Duodenal mucosa (tissue), 2 donors: ENCODE data around the gene CLDN9.
A peak's percentile ranks its signal among the peaks of the same experiment; 100 is the strongest.
"Not testable (repeated sequence)": the region's sequence is repeated elsewhere in the genome, so short reads cannot be mapped to it uniquely, and the experiment has no call there.

Source experiments
- H3K27ac ChIP-seq: one replicate; pipeline ENCODE4 v1.7.0; 2013; ENCODE audit warnings: low read depth, low read length
- H3K27me3 ChIP-seq, 2 donors: one replicate each; pipeline ENCODE4 v1.7.0; 2013; ENCODE audit warnings: low read length in 2 of 2, control low read depth in 1 of 2; ENCODE audit not compliant: insufficient read depth in 2 of 2, control insufficient read depth in 1 of 2
- H3K36me3 ChIP-seq, 2 donors: one replicate each; pipeline ENCODE4 v1.7.0; 2013; ENCODE audit warnings: low read length in 2 of 2, control low read depth in 1 of 2; ENCODE audit not compliant: insufficient read depth in 2 of 2, control insufficient read depth in 1 of 2
- H3K4me1 ChIP-seq, 2 donors: one replicate each; pipeline ENCODE4 v1.7.0; 2013; ENCODE audit warnings: low read length in 2 of 2, control low read depth in 1 of 2; ENCODE audit not compliant: insufficient read depth in 2 of 2, control insufficient read depth in 1 of 2
- H3K4me3 ChIP-seq, 2 donors: one replicate each; pipeline ENCODE4 v1.7.0; 2013; ENCODE audit warnings: low read length in 2 of 2, low read depth in 1 of 2
- H3K9ac ChIP-seq, 2 donors: one replicate each; pipeline ENCODE4 v1.7.0; 2013; ENCODE audit warnings: low read length in 2 of 2, low read depth in 1 of 2
- H3K9me3 ChIP-seq, 2 donors: one replicate each; pipeline ENCODE4 v1.7.0; 2013; ENCODE audit warnings: low read length in 2 of 2, control low read depth in 1 of 2; ENCODE audit not compliant: control insufficient read depth in 1 of 2

The CLDN9 gene

DNA sequence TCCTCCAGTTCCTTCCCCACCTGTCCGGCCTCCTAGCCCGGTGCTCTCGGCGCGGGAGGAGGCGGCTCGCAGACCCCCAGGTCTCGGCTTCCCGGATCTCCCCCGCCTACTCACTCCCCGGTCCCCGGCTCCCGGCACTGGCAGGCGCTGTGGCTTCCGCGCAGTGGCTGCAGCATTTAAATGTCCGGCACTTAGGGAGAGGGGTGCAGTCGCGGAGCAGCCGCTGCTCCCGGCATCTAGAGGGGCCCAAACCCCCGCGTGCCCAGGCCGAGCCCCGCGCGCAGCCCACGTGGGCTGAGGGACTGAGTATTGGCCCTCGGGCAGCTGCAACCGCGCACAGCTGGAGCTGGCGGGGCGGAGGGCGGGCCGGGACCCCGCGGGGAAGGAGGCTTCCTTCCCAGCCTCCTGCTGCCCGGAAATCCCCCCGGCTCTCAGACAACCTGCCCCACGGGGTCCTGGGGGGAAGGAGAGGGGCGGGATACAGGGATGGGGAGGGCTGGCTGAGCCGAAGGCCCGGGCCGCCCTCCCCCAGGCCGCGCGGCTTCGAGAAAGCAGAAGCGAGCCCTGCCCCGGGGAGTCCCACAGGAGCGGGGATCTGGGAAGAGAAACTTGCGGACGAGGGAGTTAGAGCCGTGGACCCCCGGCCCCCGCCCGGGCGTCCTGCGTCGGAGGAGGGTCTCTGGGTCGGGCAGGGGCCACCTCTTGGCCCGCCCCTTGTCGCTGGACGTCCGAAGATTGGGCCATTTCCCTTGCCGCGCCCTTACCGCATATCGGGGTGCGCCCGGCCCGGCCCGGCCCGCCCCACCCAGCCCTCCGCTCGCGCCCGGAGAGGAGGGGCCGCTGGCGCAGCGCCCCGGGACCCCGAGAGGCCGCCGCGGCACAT, 33.3 kb downstream of the CLDN9 start, which contains the start of gene MMP25:
Gene MMP25, plus strand, starts transcription at position 804 of the 883 bp plus-strand sequence. CDS start 357 bp downstream, outside the sequence.
- H3K4me3 ChIP-seq = peak within 1 kb of the TSS; percentile 52 to 53
- H3K4me1 ChIP-seq = peaks cover 0 to 3% of the 10 kb centered on the region in 2 donors
- no peaks in the 10 kb centered on the region for H3K36me3 ChIP-seq
- H3K9ac ChIP-seq = no peak within 1 kb of the TSS
- H3K27ac ChIP-seq = no peak within 1 kb of the TSS
- H3K9me3 ChIP-seq = no peaks in the 10 kb centered on the region
- peaks cover 38 to 44% of the 10 kb centered on the region in 2 donors for H3K27me3 ChIP-seq

DNA sequence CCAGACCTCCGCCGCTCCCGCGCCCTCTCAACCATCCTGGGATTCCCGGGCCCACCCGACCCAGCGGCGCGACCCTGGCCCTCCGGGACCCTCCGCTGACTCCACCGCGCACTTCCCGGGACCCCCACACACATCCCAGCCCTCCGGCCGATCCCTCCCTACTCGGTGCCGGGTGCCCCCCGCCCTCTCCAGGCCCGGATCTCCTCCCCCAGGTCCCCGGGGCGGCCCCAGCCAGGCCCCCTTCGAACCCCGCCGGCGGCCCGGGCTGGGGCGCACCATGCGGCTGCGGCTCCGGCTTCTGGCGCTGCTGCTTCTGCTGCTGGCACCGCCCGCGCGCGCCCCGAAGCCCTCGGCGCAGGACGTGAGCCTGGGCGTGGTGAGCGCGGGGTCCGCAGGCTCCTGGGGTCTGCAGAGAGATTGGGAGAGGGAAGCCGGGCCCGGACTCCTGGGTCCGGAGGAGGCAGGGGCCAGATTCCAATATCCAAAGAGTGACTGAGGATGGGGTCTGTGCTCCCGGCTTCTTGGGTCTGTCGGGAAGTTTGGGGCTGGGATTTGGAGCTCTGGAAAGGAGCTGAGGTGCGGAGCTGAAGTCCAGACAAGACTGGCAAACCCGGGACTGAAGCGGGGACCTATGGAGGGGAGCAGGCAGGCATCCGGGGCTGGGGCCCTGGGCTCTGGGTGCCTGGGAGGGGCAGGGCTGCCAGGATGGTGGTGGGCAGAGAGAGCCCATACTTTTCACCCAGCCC, 34.1 kb downstream of the CLDN9 start:
- H3K4me1 ChIP-seq = peaks cover 0 to 3% of the 10 kb centered on the region in 2 donors
- no peak overlapping the region for H3K9ac ChIP-seq
- peak overlapping the region in 1 of 2 donors; percentile 53 for H3K4me3 ChIP-seq
- no peaks in the 10 kb centered on the region for H3K9me3 ChIP-seq
- no peak overlapping the region for H3K27ac ChIP-seq
- H3K36me3 ChIP-seq = no peaks in the 10 kb centered on the region
- peaks cover 38 to 44% of the 10 kb centered on the region in 2 donors for H3K27me3 ChIP-seq

DNA sequence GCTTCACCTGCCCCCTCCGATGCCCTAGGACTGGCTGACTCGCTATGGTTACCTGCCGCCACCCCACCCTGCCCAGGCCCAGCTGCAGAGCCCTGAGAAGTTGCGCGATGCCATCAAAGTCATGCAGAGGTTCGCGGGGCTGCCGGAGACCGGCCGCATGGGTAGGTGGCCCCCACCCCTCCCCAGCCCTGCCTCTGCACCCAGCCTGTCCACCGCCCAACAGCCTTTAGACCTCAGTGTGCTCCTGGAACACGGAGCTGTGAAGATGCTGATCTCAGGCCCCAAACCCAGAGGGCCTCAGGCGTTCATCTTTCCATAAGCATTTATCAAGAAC, 34.6 kb downstream of the CLDN9 start:
- H3K9me3 ChIP-seq = no peaks in the 10 kb centered on the region
- H3K27me3 ChIP-seq = peaks cover 38 to 44% of the 10 kb centered on the region in 2 donors
- peaks cover 0 to 3% of the 10 kb centered on the region in 2 donors for H3K4me1 ChIP-seq
- H3K27ac ChIP-seq = no peak overlapping the region
- H3K36me3 ChIP-seq = no peaks in the 10 kb centered on the region
- H3K9ac ChIP-seq = no peak overlapping the region
- no peak overlapping the region for H3K4me3 ChIP-seq

DNA sequence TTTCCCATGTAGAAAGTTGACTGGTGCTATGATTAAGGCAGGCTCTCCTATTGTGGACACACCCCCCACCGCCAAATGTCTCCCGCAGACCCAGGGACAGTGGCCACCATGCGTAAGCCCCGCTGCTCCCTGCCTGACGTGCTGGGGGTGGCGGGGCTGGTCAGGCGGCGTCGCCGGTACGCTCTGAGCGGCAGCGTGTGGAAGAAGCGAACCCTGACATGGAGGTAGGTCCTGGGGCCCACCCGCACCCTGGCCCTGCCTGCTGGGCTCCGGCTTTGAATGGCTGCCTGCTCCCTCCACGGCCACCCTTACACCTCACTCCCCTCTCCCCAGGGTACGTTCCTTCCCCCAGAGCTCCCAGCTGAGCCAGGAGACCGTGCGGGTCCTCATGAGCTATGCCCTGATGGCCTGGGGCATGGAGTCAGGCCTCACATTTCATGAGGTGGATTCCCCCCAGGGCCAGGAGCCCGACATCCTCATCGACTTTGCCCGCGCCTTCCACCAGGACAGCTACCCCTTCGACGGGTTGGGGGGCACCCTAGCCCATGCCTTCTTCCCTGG, 37.3 kb downstream of the CLDN9 start:
- no peak overlapping the region for H3K27ac ChIP-seq
- no peak overlapping the region for H3K9ac ChIP-seq
- H3K4me1 ChIP-seq = peaks cover 0 to 14% of the 10 kb centered on the region in 2 donors
- H3K4me3 ChIP-seq = no peak overlapping the region
- H3K36me3 ChIP-seq = peaks cover 0 to 5% of the 10 kb centered on the region in 2 donors
- H3K9me3 ChIP-seq = no peaks in the 10 kb centered on the region
- H3K27me3 ChIP-seq = peaks cover 30 to 35% of the 10 kb centered on the region in 2 donors

DNA sequence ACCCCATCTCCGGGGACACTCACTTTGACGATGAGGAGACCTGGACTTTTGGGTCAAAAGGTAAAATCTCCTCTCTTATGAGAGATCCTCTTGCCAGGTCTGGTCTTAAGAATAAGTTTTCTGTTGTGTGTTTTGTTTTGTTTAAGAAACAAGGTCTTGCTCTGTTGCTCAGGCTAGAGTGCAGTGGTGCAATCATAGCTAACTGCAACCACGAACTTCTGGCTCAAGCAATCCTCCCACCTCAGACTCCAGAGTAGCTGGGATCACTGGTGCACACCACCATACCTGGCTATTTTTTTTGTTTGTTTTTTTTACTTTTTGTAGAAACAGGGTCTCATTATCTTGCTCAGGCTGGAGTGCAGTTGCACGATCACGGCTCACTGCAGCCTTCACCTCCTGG, 37.8 kb downstream of the CLDN9 start:
- Histone ChIP-seq H3K9ac (no peak overlapping the region), H3K27me3 (peaks cover 30 to 35% of the 10 kb centered on the region in 2 donors), H3K9me3 (no peaks in the 10 kb centered on the region), H3K36me3 (peaks cover 0 to 5% of the 10 kb centered on the region in 2 donors), H3K4me3 (no peak overlapping the region), H3K4me1 (peaks cover 0 to 16% of the 10 kb centered on the region in 2 donors), H3K27ac (no peak overlapping the region)

DNA sequence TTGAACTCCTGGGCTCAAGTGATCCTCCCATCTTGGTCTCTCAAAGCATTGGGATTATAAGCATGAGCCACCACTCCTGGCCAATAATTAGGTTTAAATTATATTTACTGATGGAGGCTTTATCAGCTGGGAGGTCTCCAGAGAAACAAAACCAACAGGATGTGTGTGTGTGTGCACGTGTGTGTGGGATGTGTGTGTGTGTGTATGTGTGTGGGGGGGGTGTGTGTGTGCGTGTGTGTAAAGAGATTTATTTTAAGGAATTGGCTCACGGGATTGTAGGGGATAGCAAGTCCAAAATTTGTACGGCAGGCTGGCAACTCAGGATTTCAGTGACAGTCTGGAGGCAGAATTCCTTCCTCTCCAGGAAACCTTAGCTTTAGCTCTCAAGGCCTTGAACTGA, 38.3 kb downstream of the CLDN9 start:
- Histone ChIP-seq H3K4me1 (peaks cover 0 to 13% of the 10 kb centered on the region in 2 donors), H3K9me3 (no peaks in the 10 kb centered on the region), H3K36me3 (peaks cover 0 to 5% of the 10 kb centered on the region in 2 donors), H3K27me3 (peaks cover 30% of the 10 kb centered on the region in 2 donors), H3K4me3 (no peak overlapping the region), H3K27ac (no peak overlapping the region), H3K9ac (no peak overlapping the region)

DNA sequence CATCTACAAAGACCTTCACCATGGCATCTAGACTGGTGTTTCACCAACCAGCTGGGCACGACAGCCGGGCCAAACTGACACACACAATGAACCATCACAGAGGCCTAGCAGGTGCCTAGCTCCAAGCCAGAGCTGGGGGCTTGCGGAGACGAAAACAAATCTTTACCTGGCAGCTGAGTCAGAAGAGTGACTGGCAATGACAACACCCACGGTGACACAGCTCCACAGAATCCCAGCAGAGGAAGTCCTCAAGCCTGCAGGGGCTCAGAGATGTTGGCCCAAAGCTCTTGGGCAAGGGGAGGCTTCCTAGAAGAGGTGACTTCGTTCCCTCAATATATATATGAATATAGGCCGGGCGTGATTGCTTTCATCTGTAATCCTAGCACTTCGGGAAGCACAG, 38.8 kb downstream of the CLDN9 start:
- peaks cover 0 to 5% of the 10 kb centered on the region in 2 donors for H3K36me3 ChIP-seq
- no peak overlapping the region for H3K4me3 ChIP-seq
- H3K9ac ChIP-seq = no peak overlapping the region
- peaks cover 27 to 30% of the 10 kb centered on the region in 2 donors for H3K27me3 ChIP-seq
- H3K4me1 ChIP-seq = peaks cover 0 to 13% of the 10 kb centered on the region in 2 donors
- H3K27ac ChIP-seq = no peak overlapping the region
- H3K9me3 ChIP-seq = no peaks in the 10 kb centered on the region

DNA sequence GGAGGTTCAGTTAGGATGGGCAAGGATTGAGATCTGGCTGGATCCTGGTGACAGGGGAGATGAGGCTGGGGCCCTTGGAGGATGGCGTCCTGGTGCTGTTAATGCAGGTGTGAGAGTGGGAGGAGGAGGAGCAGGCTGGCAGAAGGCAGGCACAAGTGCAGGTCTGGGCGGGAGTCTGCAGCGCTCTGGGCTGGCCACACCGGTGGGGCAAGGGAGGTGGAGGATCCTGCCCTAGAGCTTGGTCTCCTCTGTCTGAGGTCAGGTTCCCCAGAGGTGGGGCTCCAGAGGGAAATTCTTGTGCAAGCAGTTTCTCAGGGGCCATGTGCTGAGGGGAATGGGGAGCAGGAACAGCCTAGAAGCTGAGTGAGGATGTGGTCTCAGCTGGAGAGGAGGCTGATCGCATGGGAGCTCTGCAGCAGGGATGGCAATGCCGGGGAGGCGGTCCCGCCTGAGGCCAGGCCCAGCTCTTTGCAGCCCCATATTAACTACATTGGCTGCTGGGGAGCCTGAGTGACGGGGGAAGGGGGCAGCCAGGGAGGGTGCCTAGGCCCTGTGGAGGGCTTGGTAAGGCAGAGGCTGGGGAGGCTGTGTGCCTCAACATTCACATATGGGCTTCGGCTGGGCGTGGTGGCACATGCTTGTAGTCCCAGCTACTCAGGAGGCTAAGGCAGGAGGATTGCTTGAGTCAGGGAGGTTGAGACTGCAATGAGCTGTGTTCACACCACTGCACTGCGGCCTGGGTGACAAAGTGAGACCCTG, 40.0 kb downstream of the CLDN9 start:
- not testable (repeated sequence) for H3K4me3 ChIP-seq, H3K9me3 ChIP-seq, H3K27ac ChIP-seq, H3K36me3 ChIP-seq, H3K9ac ChIP-seq
- H3K27me3 ChIP-seq = peaks cover 21 to 23% of the 10 kb centered on the region in 2 donors
- peaks cover 0 to 13% of the 10 kb centered on the region in 2 donors for H3K4me1 ChIP-seq

DNA sequence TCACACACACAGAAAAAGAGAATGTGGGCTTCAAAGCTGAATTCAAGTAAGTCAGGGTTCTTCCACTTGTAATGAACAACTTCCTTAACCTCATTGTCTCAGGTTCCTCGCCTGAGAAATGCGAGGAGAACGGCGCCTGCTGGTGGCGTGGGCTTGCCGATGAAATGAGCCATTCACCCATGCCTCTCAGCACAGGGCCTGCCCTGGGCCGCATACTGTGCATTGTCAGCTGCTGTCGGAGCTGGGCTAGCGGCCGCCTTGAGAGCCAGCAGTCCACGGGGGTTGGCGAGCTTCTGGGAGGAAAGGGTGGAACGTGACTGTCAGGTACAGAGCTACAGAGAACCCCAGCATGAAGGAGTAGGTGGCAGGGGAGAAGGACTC, 40.6 kb downstream of the CLDN9 start:
- not testable (repeated sequence) for H3K9ac ChIP-seq, H3K9me3 ChIP-seq, H3K27ac ChIP-seq, H3K4me3 ChIP-seq, H3K36me3 ChIP-seq
- H3K27me3 ChIP-seq = peaks cover 17% of the 10 kb centered on the region in 2 donors
- peaks cover 0 to 17% of the 10 kb centered on the region in 2 donors for H3K4me1 ChIP-seq
